PC-3 (cell line): ENCODE results near the gene ZNF277.

Source experiments
- EZH2 ChIP-seq: fragments of 300-600 bp; sonication (generic); IDR thresholded peaks from one replicate; pipeline ENCODE4 v1.6.1; 2017; ENCODE audit warnings: antibody characterized with exemption, mild to moderate bottlenecking, low read length; ENCODE audit not compliant: unreplicated experiment
- TF ChIP-seq, protein P1 (sequence below): fragments of 300-600 bp; sonication (generic); conservative IDR thresholded peaks from 2 replicates; pipeline ENCODE4 v1.5.1; 2017; ENCODE audit warnings: antibody characterized with exemption, low read depth, mild to moderate bottlenecking, low read length

DNA sequence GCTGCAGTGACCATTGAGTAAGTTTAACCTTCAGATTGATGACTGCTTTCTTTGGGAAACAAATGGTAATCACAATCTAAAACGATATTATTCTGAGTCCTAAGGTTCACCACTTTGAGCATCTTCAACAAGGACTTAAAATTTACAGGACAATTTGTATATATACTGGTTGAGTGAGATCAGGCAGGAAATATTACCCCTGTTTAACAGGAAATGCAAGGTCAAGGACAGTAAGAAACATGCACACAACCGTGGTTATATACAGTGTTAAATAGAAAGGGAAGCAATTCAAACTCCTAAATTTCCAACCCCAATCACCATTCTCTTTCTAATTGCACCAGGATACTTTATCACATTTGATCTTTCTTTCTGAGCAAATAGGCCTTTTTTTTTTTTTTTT lies 96.1 kb downstream of the ZNF277 start:
- no peak for TF ChIP-seq EZH2
- TF ChIP-seq, protein P1, sequence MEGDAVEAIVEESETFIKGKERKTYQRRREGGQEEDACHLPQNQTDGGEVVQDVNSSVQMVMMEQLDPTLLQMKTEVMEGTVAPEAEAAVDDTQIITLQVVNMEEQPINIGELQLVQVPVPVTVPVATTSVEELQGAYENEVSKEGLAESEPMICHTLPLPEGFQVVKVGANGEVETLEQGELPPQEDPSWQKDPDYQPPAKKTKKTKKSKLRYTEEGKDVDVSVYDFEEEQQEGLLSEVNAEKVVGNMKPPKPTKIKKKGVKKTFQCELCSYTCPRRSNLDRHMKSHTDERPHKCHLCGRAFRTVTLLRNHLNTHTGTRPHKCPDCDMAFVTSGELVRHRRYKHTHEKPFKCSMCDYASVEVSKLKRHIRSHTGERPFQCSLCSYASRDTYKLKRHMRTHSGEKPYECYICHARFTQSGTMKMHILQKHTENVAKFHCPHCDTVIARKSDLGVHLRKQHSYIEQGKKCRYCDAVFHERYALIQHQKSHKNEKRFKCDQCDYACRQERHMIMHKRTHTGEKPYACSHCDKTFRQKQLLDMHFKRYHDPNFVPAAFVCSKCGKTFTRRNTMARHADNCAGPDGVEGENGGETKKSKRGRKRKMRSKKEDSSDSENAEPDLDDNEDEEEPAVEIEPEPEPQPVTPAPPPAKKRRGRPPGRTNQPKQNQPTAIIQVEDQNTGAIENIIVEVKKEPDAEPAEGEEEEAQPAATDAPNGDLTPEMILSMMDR, result no peak
